Endothelial cell (in vitro differentiated cells): Measurements from ENCODE around the gene GOLGA6L26. TPM values are rescaled to one million over a fixed set of nuclear protein-coding genes. Genes with fewer than 3 reads are reported as not detected.
"Not testable (repeated sequence)": the region's sequence is repeated elsewhere in the genome, so short reads cannot be mapped to it uniquely, and the experiment has no call there.

Experiments
- DNase-seq: peaks from one replicate; pipeline ENCODE4 v3.0.0; 2021; ENCODE audit warnings: low spot score
- H3K27ac Mint-ChIP-seq: one replicate; pipeline ENCODE4 v1.8.0; 2021; ENCODE audit warnings: mixed read lengths, inconsistent platforms; ENCODE audit not compliant: unreplicated experiment
- H3K27me3 Mint-ChIP-seq: one replicate; pipeline ENCODE4 v1.8.0; 2021; ENCODE audit warnings: mild to moderate bottlenecking, moderate library complexity, mixed read lengths, inconsistent platforms; ENCODE audit not compliant: unreplicated experiment
- H3K36me3 Mint-ChIP-seq: one replicate; pipeline ENCODE4 v1.8.0; 2021; ENCODE audit warnings: mild to moderate bottlenecking, low read depth, mixed read lengths, inconsistent platforms; ENCODE audit not compliant: unreplicated experiment
- H3K4me1 Mint-ChIP-seq: one replicate; pipeline ENCODE4 v1.8.0; 2021; ENCODE audit warnings: mild to moderate bottlenecking, mixed read lengths, inconsistent platforms; ENCODE audit not compliant: unreplicated experiment
- H3K4me3 Mint-ChIP-seq: one replicate; pipeline ENCODE4 v1.8.0; 2021; ENCODE audit warnings: mild to moderate bottlenecking, mixed read lengths, inconsistent platforms; ENCODE audit not compliant: unreplicated experiment
- H3K9me3 Mint-ChIP-seq: one replicate; pipeline ENCODE4 v1.8.0; 2021; ENCODE audit warnings: mixed read lengths, inconsistent platforms; ENCODE audit not compliant: unreplicated experiment
- CTCF ChIP-seq: fragments of 200-600 bp; sonication (generic); IDR thresholded peaks from one replicate; pipeline ENCODE4 v1.5.0; 2021; ENCODE audit warnings: antibody characterized with exemption; ENCODE audit not compliant: unreplicated experiment
- total RNA-seq: library from RNA; stranded (reverse); fragmentation: NEBNext Ultra II Directional; extraction: Animal tissue kit (Norgen Biotek cat#: 25700); gene quantifications from one replicate; pipeline ENCODE4 v1.2.1, GENCODE V29; 2021; ENCODE audit not compliant: unreplicated experiment

The GOLGA6L26 gene
- total RNA-seq, 1 donor from 2014 or later, result not detected

- Mint-ChIP-seq H3K4me3 (no peak overlapping the region), H3K9me3 (no peaks in the 10 kb centered on the region), H3K27me3 (no peaks in the 10 kb centered on the region), H3K27ac (no peak overlapping the region), H3K4me1 (no peaks in the 10 kb centered on the region), H3K36me3 (no peaks in the 10 kb centered on the region)
- no peak for DNase-seq
- TF ChIP-seq CTCF, result no peak
Observed at GRCh38 chr15:23370578-23370977, 36.6 kb upstream of the GOLGA6L26 start.

DNA sequence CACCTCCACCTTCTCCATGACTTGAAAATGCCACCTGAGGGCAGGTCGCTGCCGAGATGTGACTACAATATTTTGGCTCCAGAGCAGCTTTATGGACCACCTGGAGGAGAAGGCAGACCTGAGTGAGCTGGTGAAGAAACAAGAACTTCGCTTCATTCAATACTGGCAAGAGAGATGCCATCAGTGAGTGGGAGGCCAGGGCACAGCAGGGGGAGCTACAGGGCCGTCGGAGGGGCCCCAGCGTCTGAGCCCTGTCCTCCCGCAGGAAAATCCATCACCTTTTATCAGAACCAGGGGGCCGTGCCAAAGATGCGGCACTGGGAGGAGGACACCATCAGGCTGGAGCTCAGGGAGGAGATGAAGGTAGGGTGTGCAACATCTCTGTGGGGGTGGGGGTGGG, 30.3 kb upstream of the GOLGA6L26 start:
- not testable (repeated sequence) for H3K4me3 Mint-ChIP-seq, H3K27ac Mint-ChIP-seq, H3K27me3 Mint-ChIP-seq, H3K4me1 Mint-ChIP-seq, H3K36me3 Mint-ChIP-seq, H3K9me3 Mint-ChIP-seq, DNase-seq

DNA sequence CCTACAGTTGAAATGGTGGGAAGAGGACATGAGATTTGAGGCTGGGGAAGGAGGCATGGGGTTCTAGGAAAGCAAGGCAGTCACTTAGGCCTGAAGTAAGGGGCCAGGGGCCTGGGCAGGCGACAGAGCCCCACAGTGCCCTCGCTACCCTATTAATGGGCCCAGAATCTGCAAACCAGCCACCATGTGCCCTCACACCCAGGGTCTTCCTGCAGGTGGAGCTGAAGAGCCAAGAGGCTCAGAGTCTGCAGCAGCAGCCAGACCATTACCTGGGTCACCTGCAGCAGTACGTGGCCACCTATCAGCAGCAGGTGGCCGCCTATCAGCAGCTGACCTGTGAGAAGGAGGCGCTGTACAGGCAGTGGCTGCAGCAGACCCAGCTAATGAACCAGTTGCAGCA, 28.6 kb upstream of the GOLGA6L26 start:
- DNase-seq, result peak; percentile 33
- not testable (repeated sequence) for H3K36me3 Mint-ChIP-seq, H3K4me1 Mint-ChIP-seq, H3K9me3 Mint-ChIP-seq, H3K27me3 Mint-ChIP-seq, H3K27ac Mint-ChIP-seq, H3K4me3 Mint-ChIP-seq

DNA sequence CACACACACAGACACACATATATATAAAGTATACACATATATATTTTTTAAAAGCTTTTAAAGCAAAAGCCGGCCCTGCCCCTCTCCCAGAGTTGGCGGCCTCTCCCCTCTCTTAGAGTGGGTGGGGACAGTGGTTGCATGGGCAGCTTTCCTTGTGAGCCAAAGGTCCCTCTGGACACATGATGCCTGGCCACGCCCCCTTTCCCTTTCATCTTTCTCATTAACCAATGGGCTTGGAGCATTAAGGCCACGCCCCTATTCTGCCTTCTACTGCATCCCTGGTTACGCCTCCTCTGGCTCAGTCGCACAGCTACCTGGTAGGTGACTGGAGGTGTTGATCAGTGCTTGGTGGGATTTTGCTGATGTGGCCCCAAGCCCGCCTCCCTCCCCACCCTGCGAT, 20.5 kb upstream of the GOLGA6L26 start, which contains the start of gene GOLGA8S:
GOLGA8S (plus strand) TSS at position 301 of the 400 bp plus-strand sequence; CDS start at position 363, 62 bp downstream.
- not testable (repeated sequence) for H3K4me1 Mint-ChIP-seq, H3K9me3 Mint-ChIP-seq, H3K27me3 Mint-ChIP-seq, H3K4me3 Mint-ChIP-seq, DNase-seq, H3K36me3 Mint-ChIP-seq, H3K27ac Mint-ChIP-seq

DNA sequence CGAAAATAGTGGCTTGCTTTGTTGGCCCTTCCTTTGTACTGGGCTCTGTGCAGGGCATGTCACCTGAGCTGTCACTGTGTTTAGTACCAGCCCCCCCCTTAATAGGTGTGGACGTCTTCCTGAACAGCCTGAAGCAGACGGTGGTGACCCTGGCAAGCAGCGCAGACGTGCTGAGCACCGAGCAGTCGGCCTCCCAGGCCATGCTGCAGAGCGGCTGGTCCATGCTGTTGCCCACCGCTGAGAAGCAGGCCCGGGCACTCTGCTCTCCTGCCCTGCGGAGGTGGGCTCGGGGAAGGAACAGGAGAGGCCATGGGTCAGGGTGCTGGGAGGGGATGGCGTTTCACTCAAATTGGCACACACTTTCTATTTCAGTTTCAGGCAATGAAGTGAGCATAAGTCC, 22.8 kb downstream of the GOLGA6L26 start:
- not testable (repeated sequence) for H3K27ac Mint-ChIP-seq, H3K9me3 Mint-ChIP-seq, H3K4me1 Mint-ChIP-seq, H3K27me3 Mint-ChIP-seq, DNase-seq
- Mint-ChIP-seq H3K4me3 (peak overlapping the region; percentile 67), H3K36me3 (peaks cover 17% of the 10 kb centered on the region)

DNA sequence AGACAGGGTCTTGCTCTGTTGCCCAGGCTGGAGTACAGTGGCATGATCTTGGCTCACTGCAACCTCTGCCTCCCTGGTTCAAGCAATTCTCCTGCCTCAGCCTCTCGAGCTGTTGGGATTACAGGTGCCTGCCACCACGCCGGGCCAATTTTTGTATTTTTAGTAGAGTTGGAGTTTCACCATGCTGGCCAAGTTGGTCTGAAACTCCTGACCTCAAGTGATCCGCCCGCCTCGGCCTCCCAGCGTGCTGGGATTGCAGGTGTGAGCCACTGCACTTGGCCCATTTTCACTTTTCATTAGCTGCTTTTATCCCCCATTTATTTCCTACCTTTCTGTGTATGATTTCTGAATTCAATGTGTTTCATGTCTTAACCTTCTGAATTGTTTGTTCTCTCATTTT, 28.1 kb downstream of the GOLGA6L26 start:
- peaks cover 13% of the 10 kb centered on the region for H3K36me3 Mint-ChIP-seq
- H3K27me3 Mint-ChIP-seq, DNase-seq, H3K27ac Mint-ChIP-seq, H3K9me3 Mint-ChIP-seq: not testable (repeated sequence)
- H3K4me3 Mint-ChIP-seq, result peak overlapping the region; percentile 17
- peaks cover 14% of the 10 kb centered on the region for H3K4me1 Mint-ChIP-seq

GRCh38 chr15:23304805-23305204, 29.2 kb downstream of the GOLGA6L26 start:
- H3K4me3 Mint-ChIP-seq, result peak overlapping the region; percentile 95
- H3K9me3 Mint-ChIP-seq, DNase-seq, H3K27me3 Mint-ChIP-seq, H3K36me3 Mint-ChIP-seq: not testable (repeated sequence)
- peaks cover 14% of the 10 kb centered on the region for H3K4me1 Mint-ChIP-seq
- peak overlapping the region; percentile 11 for H3K27ac Mint-ChIP-seq

DNA sequence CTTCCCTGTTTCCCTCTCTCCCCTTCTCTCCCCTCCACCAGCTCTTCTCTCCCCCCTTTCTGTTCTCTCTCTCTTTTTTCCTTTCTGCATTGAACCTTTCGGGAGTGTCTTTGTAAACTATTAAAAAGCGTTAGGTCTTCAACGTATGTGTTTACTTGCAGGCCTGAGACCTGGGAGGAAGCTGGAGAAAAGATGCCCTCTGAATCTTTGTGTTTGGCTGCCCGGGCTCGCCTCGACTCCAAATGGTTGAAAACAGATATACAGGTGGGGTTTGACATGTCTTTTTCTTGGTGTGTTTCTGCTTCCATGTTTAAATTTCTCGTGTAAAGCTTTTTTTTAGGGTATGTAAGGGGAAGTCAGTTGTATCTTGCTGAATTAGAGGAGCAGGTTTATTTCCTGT, 29.7 kb downstream of the GOLGA6L26 start:
- not testable (repeated sequence) for H3K27me3 Mint-ChIP-seq, H3K9me3 Mint-ChIP-seq, H3K36me3 Mint-ChIP-seq, DNase-seq
- peaks cover 14% of the 10 kb centered on the region for H3K4me1 Mint-ChIP-seq
- H3K27ac Mint-ChIP-seq, result peak overlapping the region; percentile 11
- peak overlapping the region; percentile 95 for H3K4me3 Mint-ChIP-seq

DNA sequence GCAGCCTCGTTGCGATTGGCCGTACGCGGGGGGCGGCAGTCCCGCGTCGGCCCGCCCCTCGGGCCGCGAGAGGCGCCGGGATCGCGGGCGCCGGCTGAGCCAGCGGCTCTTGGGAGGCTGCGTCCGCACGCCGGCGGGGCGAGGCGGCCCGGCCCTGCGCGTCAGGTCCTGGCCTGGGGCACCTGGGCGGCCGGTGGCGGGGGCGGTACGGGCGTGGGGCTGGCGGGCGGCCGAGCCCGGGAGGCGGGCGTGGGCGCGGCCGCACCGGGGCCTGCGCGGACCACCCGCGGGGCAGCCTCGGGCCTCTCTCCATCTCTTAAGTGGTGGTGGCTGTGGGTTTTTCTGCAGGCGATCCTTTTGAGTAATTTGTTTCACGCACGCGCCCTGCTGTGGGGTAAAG, 30.3 kb downstream of the GOLGA6L26 start:
- not testable (repeated sequence) for H3K27ac Mint-ChIP-seq, H3K27me3 Mint-ChIP-seq, H3K9me3 Mint-ChIP-seq, H3K36me3 Mint-ChIP-seq
- Mint-ChIP-seq H3K4me1 (peaks cover 14% of the 10 kb centered on the region), H3K4me3 (peak overlapping the region; percentile 95)
- DNase-seq, result peak; percentile 46

GRCh38 chr15:23303246-23303645, 30.8 kb downstream of the GOLGA6L26 start:
- H3K36me3 Mint-ChIP-seq, result not testable (repeated sequence)

More at GRCh38 chr15:23303246-23303645, 30.8 kb downstream of the GOLGA6L26 start:
- H3K27ac Mint-ChIP-seq, DNase-seq, H3K4me3 Mint-ChIP-seq, H3K9me3 Mint-ChIP-seq, H3K27me3 Mint-ChIP-seq: not testable (repeated sequence)
- peaks cover 14% of the 10 kb centered on the region for H3K4me1 Mint-ChIP-seq
